ENCODE data around the gene EYS. TPM values are rescaled to one million over a fixed set of nuclear protein-coding genes. Genes with fewer than 3 reads are reported as not detected.

EYS gene
- polyA plus RNA-seq, 1 of the 3 experiments (the other 2 are of a cell fraction): 0.05 TPM

- TF ChIP-seq TAF1 (IDR thresholded peaks at IDR 0.05; ENCODE audit: borderline replicate concordance, low read depth, low read length) (no peak), NRF1 (IDR thresholded peaks at IDR 0.05; ENCODE audit: low read depth, low read length) (no peak)
Observed at GRCh38 chr6:65746302-65746701, 39.3 kb upstream of the EYS start (continued).

DNA sequence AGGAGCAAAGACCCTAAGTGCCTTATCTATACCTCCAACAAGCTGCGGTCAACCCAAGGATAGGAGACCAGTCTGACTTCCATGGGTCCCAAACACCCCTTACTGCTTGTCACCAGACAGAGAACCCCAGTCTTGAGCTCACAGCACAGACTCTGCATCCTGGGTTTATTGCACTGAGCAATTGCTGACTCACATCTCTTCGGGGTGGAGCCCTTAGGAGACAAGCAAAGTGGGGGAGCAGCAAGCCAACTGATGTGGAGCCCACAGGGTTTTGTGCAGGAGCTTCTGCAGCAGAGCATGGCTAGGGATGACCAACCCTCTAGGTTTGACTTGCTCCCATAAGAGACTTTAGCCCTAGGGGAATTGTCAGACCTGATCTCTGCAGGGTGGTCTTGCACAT, 38.6 kb upstream of the EYS start:
- H3K27me3 ChIP-seq (ENCODE audit: insufficient read depth): no peaks in the 10 kb centered on the region
- H4K20me1 ChIP-seq (ENCODE audit: insufficient read depth): no peaks in the 10 kb centered on the region
- H3K4me3 ChIP-seq (ENCODE audit: low read depth in 2 of 2, low read length in 1 of 2): no peak overlapping the region
- no peak overlapping the region for H3K4me2 ChIP-seq
- H3K9me3 ChIP-seq: no peaks in the 10 kb centered on the region
- H3K27ac ChIP-seq (ENCODE audit: low read depth in 2 of 2, low read length in 1 of 2): no peak overlapping the region
- H3K79me2 ChIP-seq (ENCODE audit: insufficient read depth): no peaks in the 10 kb centered on the region
- no peak for DNase-seq
- H3K36me3 ChIP-seq (replicated peaks in 1 of 2; ENCODE audit: control insufficient read depth in 1 of 2, insufficient read depth in 2 of 2, low read length in 1 of 2): no peaks in the 10 kb centered on the region
- no peak overlapping the region for H3K9ac ChIP-seq
- ChIA-PET POLR2A (no interaction called here), CTCF (no interaction called here)
- no peaks in the 10 kb centered on the region for H3K9me2 ChIP-seq
- TF ChIP-seq, protein P1, sequence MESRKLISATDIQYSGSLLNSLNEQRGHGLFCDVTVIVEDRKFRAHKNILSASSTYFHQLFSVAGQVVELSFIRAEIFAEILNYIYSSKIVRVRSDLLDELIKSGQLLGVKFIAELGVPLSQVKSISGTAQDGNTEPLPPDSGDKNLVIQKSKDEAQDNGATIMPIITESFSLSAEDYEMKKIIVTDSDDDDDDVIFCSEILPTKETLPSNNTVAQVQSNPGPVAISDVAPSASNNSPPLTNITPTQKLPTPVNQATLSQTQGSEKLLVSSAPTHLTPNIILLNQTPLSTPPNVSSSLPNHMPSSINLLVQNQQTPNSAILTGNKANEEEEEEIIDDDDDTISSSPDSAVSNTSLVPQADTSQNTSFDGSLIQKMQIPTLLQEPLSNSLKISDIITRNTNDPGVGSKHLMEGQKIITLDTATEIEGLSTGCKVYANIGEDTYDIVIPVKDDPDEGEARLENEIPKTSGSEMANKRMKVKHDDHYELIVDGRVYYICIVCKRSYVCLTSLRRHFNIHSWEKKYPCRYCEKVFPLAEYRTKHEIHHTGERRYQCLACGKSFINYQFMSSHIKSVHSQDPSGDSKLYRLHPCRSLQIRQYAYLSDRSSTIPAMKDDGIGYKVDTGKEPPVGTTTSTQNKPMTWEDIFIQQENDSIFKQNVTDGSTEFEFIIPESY (IDR thresholded peaks at IDR 0.05; ENCODE audit: borderline replicate concordance, low read depth): no peak
- H3F3A ChIP-seq (replicated peaks; ENCODE audit: insufficient read depth): no peaks in the 10 kb centered on the region
- no peak overlapping the region for H2AFZ ChIP-seq (ENCODE audit: low read depth)
- WGBS (ENCODE audit: low lambda C conversion rate): 0% methylated on average over 1 of the region's 2 CpGs
- H3K4me1 ChIP-seq (ENCODE audit: control insufficient read depth in 1 of 2, insufficient read depth in 2 of 2, low read depth in 1 of 2, low read length in 1 of 2): no peaks in the 10 kb centered on the region

GRCh38 chr6:65728879-65729479, 22.0 kb upstream of the EYS start:
- Histone ChIP-seq H3K27me3 (ENCODE audit: insufficient read depth) (no peaks in the 10 kb centered on the region), H3K4me1 (ENCODE audit: control insufficient read depth in 1 of 2, insufficient read depth in 2 of 2, low read depth in 1 of 2, low read length in 1 of 2) (no peaks in the 10 kb centered on the region), H3K9me3 (no peaks in the 10 kb centered on the region), H3K79me2 (ENCODE audit: insufficient read depth) (no peaks in the 10 kb centered on the region), H2AFZ (ENCODE audit: low read depth) (no peak overlapping the region), H3K9me2 (no peaks in the 10 kb centered on the region), H4K20me1 (ENCODE audit: insufficient read depth) (no peaks in the 10 kb centered on the region), H3F3A (replicated peaks; ENCODE audit: insufficient read depth) (no peaks in the 10 kb centered on the region), H3K9ac (no peak overlapping the region), H3K4me3 (ENCODE audit: low read depth in 2 of 2, low read length in 1 of 2) (no peak overlapping the region), H3K36me3 (replicated peaks in 1 of 2; ENCODE audit: control insufficient read depth in 1 of 2, insufficient read depth in 2 of 2, low read length in 1 of 2) (no peaks in the 10 kb centered on the region), H3K4me2 (no peak overlapping the region), H3K27ac (ENCODE audit: low read depth in 2 of 2, low read length in 1 of 2) (no peak overlapping the region)
- ChIA-PET POLR2A (no interaction called here), CTCF (no interaction called here)
- 15% methylated on average over 3 of the region's 3 CpGs for WGBS (ENCODE audit: low lambda C conversion rate)
- no peak for DNase-seq
- TF ChIP-seq RXRA (IDR thresholded peaks at IDR 0.05; ENCODE audit: borderline replicate concordance, low read depth): no peak
- no peak for TF ChIP-seq SIN3A (IDR thresholded peaks at IDR 0.05; ENCODE audit: borderline replicate concordance, low read depth, low read length)
- TF ChIP-seq, protein P2, sequence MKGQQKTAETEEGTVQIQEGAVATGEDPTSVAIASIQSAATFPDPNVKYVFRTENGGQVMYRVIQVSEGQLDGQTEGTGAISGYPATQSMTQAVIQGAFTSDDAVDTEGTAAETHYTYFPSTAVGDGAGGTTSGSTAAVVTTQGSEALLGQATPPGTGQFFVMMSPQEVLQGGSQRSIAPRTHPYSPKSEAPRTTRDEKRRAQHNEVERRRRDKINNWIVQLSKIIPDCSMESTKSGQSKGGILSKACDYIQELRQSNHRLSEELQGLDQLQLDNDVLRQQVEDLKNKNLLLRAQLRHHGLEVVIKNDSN (IDR thresholded peaks at IDR 0.05; ENCODE audit: borderline replicate concordance, low read depth): no peak
- TF ChIP-seq CHD2 (IDR thresholded peaks at IDR 0.05; ENCODE audit: low read length, partially characterized antibody): no peak
- no peak for TF ChIP-seq RFX5 (IDR thresholded peaks at IDR 0.05; ENCODE audit: low read length)
- TF ChIP-seq IRF3 (IDR thresholded peaks at IDR 0.05; ENCODE audit: low read depth, low read length): no peak
- TF ChIP-seq RAD21 (IDR thresholded peaks at IDR 0.05; ENCODE audit: low read length): no peak
- TF ChIP-seq TCF12 (IDR thresholded peaks at IDR 0.05): no peak
- no peak for TF ChIP-seq MXI1 (IDR thresholded peaks at IDR 0.05; ENCODE audit: low read depth, low read length)
- TF ChIP-seq ELF1 (IDR thresholded peaks at IDR 0.05): no peak
- no peak for TF ChIP-seq MEF2A (IDR thresholded peaks at IDR 0.05; ENCODE audit: borderline replicate concordance, low read depth)
- no peak for TF ChIP-seq GABPA (IDR thresholded peaks at IDR 0.05; ENCODE audit: low read depth)
- TF ChIP-seq TAF1 (IDR thresholded peaks at IDR 0.05; ENCODE audit: borderline replicate concordance, low read depth, low read length): no peak
- TF ChIP-seq GATA2 (CRISPR knock-in tag; IDR thresholded peaks at IDR 0.05): no peak
- TF ChIP-seq FOSL2 (IDR thresholded peaks at IDR 0.05; ENCODE audit: borderline replicate concordance, low read depth): no peak
- no peak for TF ChIP-seq NRF1 (IDR thresholded peaks at IDR 0.05; ENCODE audit: low read depth, low read length)
- no peak for TF ChIP-seq EZH2phosphoT487 (IDR thresholded peaks at IDR 0.05; ENCODE audit: borderline replicate concordance, low read depth)

Data from SK-N-SH (cell line).